GM21576 (cell line): ENCODE measurements around the gene CYSRT1.

Experiments
- ATAC-seq: cut with Tn5 transposase; IDR thresholded peaks from one replicate; pipeline ENCODE4 v1.9.1; 2021; ENCODE audit warnings: mild to moderate bottlenecking, moderate library complexity; ENCODE audit not compliant: unreplicated experiment

Gene CYSRT1

GRCh38 chr9:137267933-137268355, 43.0 kb downstream of the CYSRT1 start:
- ATAC-seq: no peak

GRCh38 chr9:137268538-137269201, 43.7 kb downstream of the CYSRT1 start:
- no peak for ATAC-seq

- no peak for ATAC-seq
Measured at GRCh38 chr9:137269231-137269772, 44.3 kb downstream of the CYSRT1 start.

GRCh38 chr9:137270929-137271695, 46.1 kb downstream of the CYSRT1 start:
- no peak for ATAC-seq

GRCh38 chr9:137271696-137272076, 46.7 kb downstream of the CYSRT1 start:
- no peak for ATAC-seq

- no peak for ATAC-seq
Measured at GRCh38 chr9:137272241-137273094, 47.5 kb downstream of the CYSRT1 start.

GRCh38 chr9:137273095-137273490, 48.1 kb downstream of the CYSRT1 start:
- ATAC-seq: no peak

- ATAC-seq: no peak
Measured at GRCh38 chr9:137273611-137274320, 48.8 kb downstream of the CYSRT1 start.

- no peak for ATAC-seq
Measured at GRCh38 chr9:137275203-137275587, 50.2 kb downstream of the CYSRT1 start.
